ENCODE results near the gene IFT88. TPM values are rescaled to one million over a fixed set of nuclear protein-coding genes. Genes with fewer than 3 reads are reported as not detected.
"Not testable (repeated sequence)": the region's sequence is repeated elsewhere in the genome, so short reads cannot be mapped to it uniquely, and the experiment has no call there.

IFT88 gene
- total RNA-seq, 4 donors from 2014 or later = 7.9 to 47.5 (median 27.6) TPM

DNA sequence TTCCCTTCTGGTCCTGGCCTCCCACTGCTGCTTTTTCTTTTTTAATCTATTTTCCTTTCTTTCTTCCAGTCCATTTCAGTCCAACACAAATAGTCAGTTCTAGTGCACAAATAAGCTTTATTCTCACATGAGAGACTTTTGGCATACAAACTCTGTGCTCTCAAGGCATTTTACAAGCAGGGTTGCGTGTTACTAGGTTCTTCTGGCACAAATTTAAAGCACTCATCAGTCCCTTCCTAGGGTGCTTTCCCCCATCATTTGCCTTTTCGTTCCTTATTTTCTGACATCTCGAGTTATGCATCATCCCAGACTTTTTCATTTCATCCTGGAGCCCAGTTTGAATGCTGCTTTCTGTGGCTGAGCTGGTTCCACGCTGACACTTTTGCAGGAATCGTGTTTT is 106.8 kb downstream of the IFT88 start:
- intact Hi-C loops (cut with DNase I; ENCODE audit: low total_unique reads) = no loop called here
- no peak for DNase-seq
- TF ChIP-seq, protein P1, sequence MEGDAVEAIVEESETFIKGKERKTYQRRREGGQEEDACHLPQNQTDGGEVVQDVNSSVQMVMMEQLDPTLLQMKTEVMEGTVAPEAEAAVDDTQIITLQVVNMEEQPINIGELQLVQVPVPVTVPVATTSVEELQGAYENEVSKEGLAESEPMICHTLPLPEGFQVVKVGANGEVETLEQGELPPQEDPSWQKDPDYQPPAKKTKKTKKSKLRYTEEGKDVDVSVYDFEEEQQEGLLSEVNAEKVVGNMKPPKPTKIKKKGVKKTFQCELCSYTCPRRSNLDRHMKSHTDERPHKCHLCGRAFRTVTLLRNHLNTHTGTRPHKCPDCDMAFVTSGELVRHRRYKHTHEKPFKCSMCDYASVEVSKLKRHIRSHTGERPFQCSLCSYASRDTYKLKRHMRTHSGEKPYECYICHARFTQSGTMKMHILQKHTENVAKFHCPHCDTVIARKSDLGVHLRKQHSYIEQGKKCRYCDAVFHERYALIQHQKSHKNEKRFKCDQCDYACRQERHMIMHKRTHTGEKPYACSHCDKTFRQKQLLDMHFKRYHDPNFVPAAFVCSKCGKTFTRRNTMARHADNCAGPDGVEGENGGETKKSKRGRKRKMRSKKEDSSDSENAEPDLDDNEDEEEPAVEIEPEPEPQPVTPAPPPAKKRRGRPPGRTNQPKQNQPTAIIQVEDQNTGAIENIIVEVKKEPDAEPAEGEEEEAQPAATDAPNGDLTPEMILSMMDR (IDR thresholded peaks at IDR 0.05) = no peak
- no peak for TF ChIP-seq POLR2A (IDR thresholded peaks at IDR 0.05)
- Histone ChIP-seq H3K9me3 (no peaks in the 10 kb centered on the region), H3K27ac (no peak overlapping the region), H3K4me1 (no peaks in the 10 kb centered on the region), H3K36me3 (no peaks in the 10 kb centered on the region), H3K4me3 (no peak overlapping the region), H3K27me3 (no peaks in the 10 kb centered on the region)

- intact Hi-C loops (cut with DNase I; ENCODE audit: low total_unique reads) = no loop called here
- no peak for TF ChIP-seq POLR2A (IDR thresholded peaks at IDR 0.05)
- TF ChIP-seq, protein P1 (IDR thresholded peaks at IDR 0.05) = no peak
- Histone ChIP-seq H3K4me3 (no peak overlapping the region), H3K36me3 (no peaks in the 10 kb centered on the region), H3K27me3 (no peaks in the 10 kb centered on the region), H3K4me1 (no peaks in the 10 kb centered on the region), H3K27ac (no peak overlapping the region), H3K9me3 (no peaks in the 10 kb centered on the region)
- no peak for DNase-seq
Measured at GRCh38 chr13:20676213-20676612, 109.3 kb downstream of the IFT88 start.

DNA sequence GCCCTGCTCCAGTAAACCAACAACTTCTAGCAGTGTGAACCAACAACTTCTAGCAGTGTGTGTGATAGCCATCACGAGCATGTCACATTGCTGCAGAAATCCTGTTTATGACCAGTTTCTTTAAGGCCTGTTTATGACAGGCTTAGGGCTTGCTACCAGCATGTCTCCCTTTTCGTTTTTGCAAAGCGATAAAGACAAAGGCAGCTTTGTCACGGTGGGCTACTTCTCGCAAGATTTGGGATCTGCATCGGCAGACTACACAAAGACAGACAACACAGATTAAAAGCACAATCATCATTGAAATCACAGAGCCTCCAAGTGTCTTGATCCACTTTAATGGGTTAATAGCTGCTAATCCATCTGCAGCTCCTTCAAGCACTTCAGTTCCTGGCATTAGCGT is 111.6 kb downstream of the IFT88 start:
- H3K4me1 ChIP-seq; DNase-seq; H3K4me3 ChIP-seq; intact Hi-C loops (cut with DNase I; ENCODE audit: low total_unique reads); H3K27me3 ChIP-seq; H3K36me3 ChIP-seq; H3K9me3 ChIP-seq; H3K27ac ChIP-seq: not testable (repeated sequence)

- H3K27me3 ChIP-seq = no peaks in the 10 kb centered on the region
- TF ChIP-seq, protein P1 (IDR thresholded peaks at IDR 0.05) = no peak
- no peak for TF ChIP-seq POLR2A (IDR thresholded peaks at IDR 0.05)
- intact Hi-C loops (cut with DNase I; ENCODE audit: low total_unique reads) = no loop called here
- no peaks in the 10 kb centered on the region for H3K4me1 ChIP-seq
- DNase-seq = no peak
- no peak overlapping the region for H3K4me3 ChIP-seq
- no peaks in the 10 kb centered on the region for H3K9me3 ChIP-seq
- H3K27ac ChIP-seq = no peak overlapping the region
- H3K36me3 ChIP-seq = no peaks in the 10 kb centered on the region
Measured at GRCh38 chr13:20679879-20680278, 112.9 kb downstream of the IFT88 start.

GRCh38 chr13:20680416-20681080 is 113.6 kb downstream of the IFT88 start:
- no peaks in the 10 kb centered on the region for H3K36me3 ChIP-seq
- no peaks in the 10 kb centered on the region for H3K4me1 ChIP-seq
- intact Hi-C loops (cut with DNase I; ENCODE audit: low total_unique reads) = no loop called here
- TF ChIP-seq, protein P1 (IDR thresholded peaks at IDR 0.05) = no peak
- TF ChIP-seq POLR2A (IDR thresholded peaks at IDR 0.05) = no peak
- H3K27me3 ChIP-seq = no peaks in the 10 kb centered on the region
- no peak overlapping the region for H3K4me3 ChIP-seq
- no peaks in the 10 kb centered on the region for H3K9me3 ChIP-seq
- DNase-seq = no peak
- no peak overlapping the region for H3K27ac ChIP-seq

- H3K36me3 ChIP-seq; DNase-seq; H3K27me3 ChIP-seq; intact Hi-C loops (cut with DNase I; ENCODE audit: low total_unique reads); H3K4me3 ChIP-seq; H3K4me1 ChIP-seq; H3K27ac ChIP-seq; H3K9me3 ChIP-seq: not testable (repeated sequence)
Measured at GRCh38 chr13:20681481-20681880, 114.5 kb downstream of the IFT88 start.

Measured in uterus (tissue), 4 donors.